ENCODE data around the gene MAP3K2.

GRCh38 chr2:127408004-127408806 is 20.4 kb upstream of the MAP3K2 start:
- TF ChIP-seq CTCF (conservative IDR thresholded peaks at IDR 0.05; ENCODE audit: low read depth, low read length) (no peak), EZH2 (IDR thresholded peaks at IDR 0.05; ENCODE audit: borderline replicate concordance, low read depth, low read length, poor library complexity, severe bottlenecking) (no peak)

All from A673 (cell line).